MCF 10A (cell line): ENCODE data around the gene DNAH10. TPM values are rescaled to one million over a fixed set of nuclear protein-coding genes. Genes with fewer than 3 reads are reported as not detected.

Experiments used
- BruUV-seq: library from RNA; stranded (reverse); fragments of 400-500 nt; replicated peaks from 2 replicates; lab custom pipeline; 2021; lab: Mats Ljungman, UMichigan
- CTCF ChIA-PET: fragments of 300-600 bp; sonication (Branson Sonifier 250); formaldehyde crosslinking; extraction: SDS; loops from one replicate; lab custom pipeline; 2021; ENCODE audit warnings: antibody characterized with exemption, inconsistent platforms; lab: Yijun Ruan, JAX
- POLR2A ChIA-PET: fragments of 300-600, 350-650 bp; sonication (Branson Sonifier 250); formaldehyde crosslinking; extraction: SDS; loops from one replicate; lab custom pipeline; 2020; ENCODE audit warnings: antibody characterized with exemption, inconsistent platforms; lab: Yijun Ruan, JAX
- DNase-seq: peaks from one replicate; pipeline ENCODE4 v3.0.0-alpha.2; 2018; ENCODE audit not compliant: unreplicated experiment
- H3K27ac Mint-ChIP-seq: one replicate; pipeline ENCODE4 v1.8.0; 2022; ENCODE audit warnings: mild to moderate bottlenecking, low read depth, mixed read lengths; ENCODE audit not compliant: unreplicated experiment
- H3K27me3 Mint-ChIP-seq: one replicate; pipeline ENCODE4 v1.8.0; 2022; ENCODE audit warnings: mixed read lengths; ENCODE audit not compliant: insufficient read depth, unreplicated experiment
- H3K36me3 Mint-ChIP-seq: one replicate; pipeline ENCODE4 v1.8.0; 2022; ENCODE audit warnings: mild to moderate bottlenecking, moderate library complexity, mixed read lengths; ENCODE audit not compliant: insufficient read depth, unreplicated experiment
- H3K4me1 Mint-ChIP-seq: one replicate; pipeline ENCODE4 v1.8.0; 2022; ENCODE audit warnings: mixed read lengths; ENCODE audit not compliant: insufficient read depth, unreplicated experiment
- H3K4me3 Mint-ChIP-seq: one replicate; pipeline ENCODE4 v1.8.0; 2022; ENCODE audit warnings: mild to moderate bottlenecking, moderate library complexity, mixed read lengths; ENCODE audit not compliant: unreplicated experiment
- H3K9me3 Mint-ChIP-seq: one replicate; pipeline ENCODE4 v1.8.0; 2022; ENCODE audit warnings: mixed read lengths; ENCODE audit not compliant: unreplicated experiment
- CTCF ChIP-seq: fragments of 200-600 bp; IDR thresholded peaks from one replicate; pipeline ENCODE4 v1.8.0; 2022; ENCODE audit warnings: antibody characterized with exemption, mild to moderate bottlenecking; ENCODE audit not compliant: unreplicated experiment
- intact Hi-C: fragments of 100-400 bp; cut with micrococcal nuclease; formaldehyde crosslinking; loops from 2 replicates; pipeline ENCODE4 v1.14.1; 2022
- total RNA-seq: library from RNA; stranded (reverse); gene quantifications from 2 replicates; pipeline ENCODE4 v1.2.3, GENCODE V29; 2022

DNAH10 gene
- total RNA-seq, 1 experiment from 2014 or later, result 0.21 TPM

DNA sequence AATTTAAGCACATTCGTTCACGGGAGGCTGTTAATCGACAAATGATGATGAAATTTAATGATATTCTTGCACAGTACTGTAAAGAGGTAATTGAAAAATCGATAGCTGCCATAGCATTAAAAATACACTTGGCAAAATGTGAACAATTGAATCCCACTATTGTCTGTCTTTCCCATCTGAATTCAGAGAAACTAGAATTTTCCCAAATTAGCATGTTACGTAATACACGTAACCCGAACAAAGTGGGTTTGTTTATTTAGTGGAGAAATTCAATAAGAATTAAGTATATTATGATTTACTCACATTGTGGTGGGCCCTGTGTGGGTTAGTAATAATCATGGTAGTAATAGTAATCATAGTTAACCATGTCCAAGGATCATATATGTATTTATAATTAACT is 31.9 kb downstream of the DNAH10 start:
- peaks cover 12% of the 10 kb centered on the region for H3K9me3 Mint-ChIP-seq
- intact Hi-C loops, result no loop called here
- CTCF ChIA-PET, result no interaction called here

DNA sequence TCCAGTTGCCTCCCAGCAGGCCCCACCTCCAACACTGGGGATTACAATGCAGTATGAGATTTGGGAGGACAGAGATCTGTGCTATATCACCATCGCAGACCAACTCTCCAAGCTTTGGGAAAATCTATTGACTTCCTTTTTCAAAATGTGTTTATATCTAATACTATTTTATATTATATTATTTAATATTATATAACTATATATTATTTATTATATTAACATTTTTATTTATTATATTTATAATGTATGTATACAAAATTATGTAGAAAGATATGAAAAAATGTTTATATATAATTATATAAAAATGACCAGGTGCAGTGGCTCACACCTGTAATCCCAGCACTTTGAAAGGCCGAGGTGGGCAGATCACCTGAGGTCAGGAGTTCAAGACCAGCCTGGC is 36.4 kb downstream of the DNAH10 start:
- no TSS peak for BruUV-seq
- H3K27me3 Mint-ChIP-seq, result no peaks in the 10 kb centered on the region
- no peak overlapping the region for H3K27ac Mint-ChIP-seq
- peaks cover 5% of the 10 kb centered on the region for H3K4me1 Mint-ChIP-seq
- POLR2A ChIA-PET, result interaction anchor here (0.7 kb wide), 1 partner anchor 102 kb away, joined by 3 read pairs; no protein-coding TSS in a partner anchor
- H3K4me3 Mint-ChIP-seq, result no peak overlapping the region
- H3K9me3 Mint-ChIP-seq, result no peaks in the 10 kb centered on the region
- CTCF ChIA-PET, result interaction anchor here (0.9 kb wide), 1 partner anchor 105 kb away, joined by 4 read pairs; no protein-coding TSS in a partner anchor
- H3K36me3 Mint-ChIP-seq, result no peaks in the 10 kb centered on the region
- TF ChIP-seq CTCF, result no peak
- intact Hi-C loops, result no loop called here
- DNase-seq, result no peak

More for the DNA sequence above, 31.9 kb downstream of the DNAH10 start:
- POLR2A ChIA-PET, result interaction anchor here (1.0 kb wide), 1 partner anchor 180 kb away, joined by 3 read pairs; no protein-coding TSS in a partner anchor
- no peak for DNase-seq
- Mint-ChIP-seq H3K4me3 (no peak overlapping the region), H3K36me3 (no peaks in the 10 kb centered on the region), H3K27ac (no peak overlapping the region), H3K4me1 (no peaks in the 10 kb centered on the region), H3K27me3 (no peaks in the 10 kb centered on the region)
- no TSS peak for BruUV-seq
- TF ChIP-seq CTCF, result no peak

DNA sequence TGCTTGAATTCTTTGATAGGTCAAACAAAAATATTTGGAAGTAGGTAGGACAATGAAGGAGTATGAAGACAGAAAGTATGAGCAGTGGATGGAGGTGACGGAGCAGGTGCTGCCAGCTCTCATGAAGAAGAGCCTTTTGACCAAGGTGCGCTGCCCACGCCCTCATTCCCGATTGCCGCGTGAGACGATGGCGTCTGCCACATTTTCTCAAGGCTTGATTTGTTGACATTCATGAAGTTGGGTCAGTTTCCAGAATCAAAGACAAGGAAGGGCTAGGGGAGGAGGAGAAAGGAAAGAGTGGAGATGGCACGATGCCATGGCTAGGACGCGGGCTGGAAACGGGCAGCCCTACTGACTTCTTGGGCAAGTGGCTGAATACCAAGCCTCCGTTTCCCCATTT is 37.1 kb downstream of the DNAH10 start:
- Mint-ChIP-seq H3K27me3 (no peaks in the 10 kb centered on the region), H3K4me3 (no peak overlapping the region), H3K9me3 (no peaks in the 10 kb centered on the region), H3K36me3 (no peaks in the 10 kb centered on the region), H3K4me1 (peaks cover 5% of the 10 kb centered on the region), H3K27ac (no peak overlapping the region)
- no peak for DNase-seq
- BruUV-seq, result no TSS peak
- CTCF ChIA-PET, result interaction anchor here (1.2 to 2.2 kb wide), 3 partner anchors 185 to 233 kb away, joined by 6 to 17 read pairs (median 6); no protein-coding TSS in a partner anchor
- intact Hi-C loops, result no loop called here
- no peak for TF ChIP-seq CTCF
- POLR2A ChIA-PET, result interaction anchor here (0.7 kb wide), 1 partner anchor 101 kb away, joined by 3 read pairs; no protein-coding TSS in a partner anchor

- no peak overlapping the region for H3K27ac Mint-ChIP-seq
- no peak overlapping the region for H3K4me3 Mint-ChIP-seq
- DNase-seq, result peak; percentile 50
- BruUV-seq, result no TSS peak
- H3K27me3 Mint-ChIP-seq, result peaks cover 3% of the 10 kb centered on the region
- ChIA-PET CTCF (interaction anchor here (0.6 to 2.2 kb wide), 16 partner anchors 14 to 246 kb away, joined by 3 to 17 read pairs (median 4); partner anchors contain the start of gene CCDC92), POLR2A (interaction anchor here (0.9 kb wide), 1 partner anchor 182 kb away, joined by 3 read pairs; no protein-coding TSS in a partner anchor)
- peaks cover 5% of the 10 kb centered on the region for H3K4me1 Mint-ChIP-seq
- H3K36me3 Mint-ChIP-seq, result no peaks in the 10 kb centered on the region
- intact Hi-C loops, result loop anchor here (1.0 to 5.0 kb wide), 4 partner anchors 41 to 231 kb away; no protein-coding TSS in a partner anchor
- no peaks in the 10 kb centered on the region for H3K9me3 Mint-ChIP-seq
- TF ChIP-seq CTCF, result peak; percentile 62
Measured at GRCh38 chr12:123801573-123802178, 39.6 kb downstream of the DNAH10 start.
